ENCODE data around the gene COMMD1.
"Not testable (repeated sequence)": the region's sequence is repeated elsewhere in the genome, so short reads cannot be mapped to it uniquely, and the experiment has no call there.

COMMD1 gene

GRCh38 chr2:61926531-61927477, 21.3 kb downstream of the COMMD1 start:
- no peak for DNase-seq

- no peak for DNase-seq
Observed at GRCh38 chr2:61928826-61929461, 23.5 kb downstream of the COMMD1 start.

- no peak for DNase-seq
Observed at GRCh38 chr2:61937098-61937497, 31.6 kb downstream of the COMMD1 start.

GRCh38 chr2:61937886-61938285, 32.4 kb downstream of the COMMD1 start:
- no peak for DNase-seq

GRCh38 chr2:61938511-61938910, 33.0 kb downstream of the COMMD1 start:
- DNase-seq: no peak

GRCh38 chr2:61943251-61943650, 37.8 kb downstream of the COMMD1 start:
- no peak for DNase-seq

GRCh38 chr2:61946666-61947065, 41.2 kb downstream of the COMMD1 start:
- DNase-seq: no peak

GRCh38 chr2:61948661-61949457, 43.4 kb downstream of the COMMD1 start:
- DNase-seq: no peak

- no peak for DNase-seq
Observed at GRCh38 chr2:61949458-61949713, 43.9 kb downstream of the COMMD1 start.

- no peak for DNase-seq
Observed at GRCh38 chr2:61949714-61950560, 44.5 kb downstream of the COMMD1 start.

GRCh38 chr2:61950571-61951315, 45.3 kb downstream of the COMMD1 start:
- DNase-seq: no peak

GRCh38 chr2:61951881-61952280, 46.4 kb downstream of the COMMD1 start:
- DNase-seq: no peak

GRCh38 chr2:61952288-61952687, 46.8 kb downstream of the COMMD1 start:
- DNase-seq: no peak

GRCh38 chr2:61954856-61955255, 49.4 kb downstream of the COMMD1 start:
- not testable (repeated sequence) for DNase-seq

- no peak for DNase-seq
Observed at GRCh38 chr2:61959381-61960293, 54.2 kb downstream of the COMMD1 start.

- no peak for DNase-seq
Observed at GRCh38 chr2:61961231-61961901, 55.9 kb downstream of the COMMD1 start.

- no peak for DNase-seq
Observed at GRCh38 chr2:61962095-61962984, 56.9 kb downstream of the COMMD1 start.

GRCh38 chr2:61966087-61966727, 60.7 kb downstream of the COMMD1 start:
- no peak for DNase-seq

- DNase-seq: no peak
Observed at GRCh38 chr2:61967262-61967661, 61.8 kb downstream of the COMMD1 start.

Data from activated effector memory CD4-positive, alpha-beta T cell treated with anti-CD3 and anti-CD28 coated beads, Interleukin-2, amount 50 U/mL, for 16 hours (primary cell).